ENCODE measurements around the gene ZFR2.
"Not testable (repeated sequence)": the region's sequence is repeated elsewhere in the genome, so short reads cannot be mapped to it uniquely, and the experiment has no call there.

Gene ZFR2

DNA sequence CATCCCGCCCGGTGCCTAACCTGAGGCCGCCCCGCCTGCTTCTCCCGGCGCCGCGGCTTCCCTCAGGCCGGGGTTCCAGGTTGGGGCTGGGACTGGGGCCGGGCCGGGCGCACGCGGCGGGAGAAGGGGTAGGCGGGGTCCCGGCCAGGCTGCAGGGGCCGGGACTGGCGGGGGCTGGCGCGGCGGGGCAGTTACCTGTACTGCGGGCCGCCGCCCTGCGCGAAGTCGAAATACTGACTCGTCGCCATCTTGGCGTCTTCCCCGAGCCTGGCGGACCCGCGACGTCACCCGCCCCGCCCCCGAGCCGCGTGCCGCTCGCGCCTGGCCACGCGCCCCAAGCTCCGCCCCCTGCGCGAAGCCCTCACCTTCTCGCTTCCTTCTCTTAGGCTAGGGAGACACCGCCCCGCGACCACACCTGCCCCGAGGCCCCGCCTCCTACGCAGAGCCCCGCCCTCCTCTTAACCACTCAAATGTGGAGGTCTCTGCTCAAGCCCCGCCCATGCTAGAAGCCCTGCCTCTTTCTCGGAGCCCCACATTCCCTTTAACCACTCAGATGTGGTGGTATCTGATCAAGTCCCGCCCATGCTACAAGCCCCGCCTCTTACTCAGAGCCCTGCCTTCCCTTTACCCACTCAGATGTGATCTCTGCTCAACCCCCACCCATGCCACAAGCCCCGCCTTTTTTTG, at the start of gene ZFR2:
ZFR2 (minus strand) TSS at position 269 of the 687 bp plus-strand sequence; CDS start at position 248, 21 bp downstream.
- no peak for DNase-seq

DNA sequence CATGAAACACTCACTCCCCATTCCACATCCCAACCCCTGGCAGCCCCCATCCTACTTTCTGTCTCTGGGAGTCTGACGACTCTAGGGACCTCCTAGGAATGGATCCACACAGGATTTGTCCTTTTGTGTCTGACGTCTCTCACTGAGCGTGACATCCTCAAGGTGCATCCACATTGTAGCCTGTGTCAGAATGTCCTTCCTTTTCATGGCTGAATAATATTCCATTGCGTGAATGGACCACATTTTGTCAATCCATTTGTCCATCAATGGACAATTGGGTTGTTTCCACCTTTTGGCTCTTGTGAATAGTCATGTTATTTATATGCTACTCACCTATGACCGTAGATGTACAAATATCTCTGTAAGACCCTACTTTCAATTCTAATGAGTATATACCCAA, 47.2 kb upstream of the ZFR2 start:
- DNase-seq: no peak

DNA sequence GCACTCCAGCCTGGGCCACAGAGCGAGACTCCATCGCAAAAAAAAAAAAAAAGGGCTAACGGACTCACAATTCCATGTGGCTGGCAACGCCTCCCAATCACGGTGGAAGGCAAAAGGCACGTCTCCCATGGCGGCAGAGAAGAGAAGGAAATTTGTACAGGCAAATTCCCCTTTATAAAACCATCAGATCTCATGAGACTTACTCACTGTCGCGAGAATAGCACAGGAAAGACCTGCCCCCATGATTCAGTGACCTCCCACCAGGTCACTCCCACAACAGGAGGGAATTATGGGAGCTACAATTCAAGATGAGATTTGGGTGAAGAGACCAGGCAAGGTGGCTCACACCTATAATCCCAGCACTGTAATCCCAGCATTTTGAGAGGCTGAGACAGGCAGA, 45.4 kb upstream of the ZFR2 start:
- no peak for DNase-seq

- no peak for DNase-seq
These were observed 41.3 kb upstream of the ZFR2 start for GRCh38 chr19:3910105-3910504.

GRCh38 chr19:3908266-3909054, 39.6 kb upstream of the ZFR2 start:
- no peak for DNase-seq

- DNase-seq: no peak
These were observed 38.9 kb upstream of the ZFR2 start for GRCh38 chr19:3907626-3908265.

DNA sequence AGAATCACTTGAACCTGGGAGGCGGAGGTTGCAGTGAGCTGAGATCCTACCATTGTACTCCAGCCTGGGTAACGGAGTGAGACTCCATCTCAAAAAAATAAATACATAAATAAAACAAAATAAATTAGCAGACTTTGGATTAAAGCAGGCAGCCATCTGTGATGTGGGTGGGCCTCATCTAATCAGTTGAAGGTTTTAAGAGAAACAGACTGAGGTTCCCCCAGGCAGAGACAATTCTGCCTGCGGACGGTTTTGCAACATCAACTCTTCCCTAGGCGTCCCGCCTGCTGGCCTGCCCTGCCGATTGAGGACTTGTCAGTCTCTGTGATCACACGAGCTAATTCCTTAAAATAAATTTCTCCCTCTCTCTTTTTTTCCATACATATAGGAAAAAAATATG, 35.4 kb upstream of the ZFR2 start:
- DNase-seq: no peak

DNA sequence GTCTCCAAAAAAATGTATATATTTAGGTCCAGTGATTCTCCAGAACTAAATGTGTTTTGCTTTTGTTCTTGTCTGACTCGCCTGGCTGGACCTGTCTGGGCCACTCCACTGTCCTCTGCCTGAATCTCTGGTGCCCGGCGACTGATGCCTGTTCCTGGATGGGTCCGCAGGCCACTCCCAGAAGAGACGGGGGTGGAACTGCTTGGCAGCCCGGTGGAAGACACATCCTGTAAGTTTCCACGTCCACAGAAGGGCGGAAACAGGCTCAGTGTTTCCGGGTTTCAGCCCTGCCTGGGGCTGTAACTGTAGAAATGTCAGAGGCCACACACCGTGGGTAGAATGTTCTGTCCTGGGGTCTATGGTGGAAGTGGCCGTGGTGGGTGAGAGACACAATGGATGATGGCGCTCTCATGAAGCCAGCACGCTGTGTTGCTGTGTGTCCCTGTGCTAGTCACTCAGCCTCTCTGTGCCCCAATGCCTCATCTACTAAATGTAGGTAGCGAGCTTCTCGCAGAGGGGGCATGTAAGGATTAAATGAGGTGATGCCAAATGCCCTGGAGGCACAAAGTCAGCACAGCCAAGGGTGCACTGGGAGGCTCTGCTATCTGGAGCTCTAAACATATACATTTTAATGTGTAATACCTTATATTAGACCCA, 33.6 kb upstream of the ZFR2 start:
- DNase-seq: no peak

DNA sequence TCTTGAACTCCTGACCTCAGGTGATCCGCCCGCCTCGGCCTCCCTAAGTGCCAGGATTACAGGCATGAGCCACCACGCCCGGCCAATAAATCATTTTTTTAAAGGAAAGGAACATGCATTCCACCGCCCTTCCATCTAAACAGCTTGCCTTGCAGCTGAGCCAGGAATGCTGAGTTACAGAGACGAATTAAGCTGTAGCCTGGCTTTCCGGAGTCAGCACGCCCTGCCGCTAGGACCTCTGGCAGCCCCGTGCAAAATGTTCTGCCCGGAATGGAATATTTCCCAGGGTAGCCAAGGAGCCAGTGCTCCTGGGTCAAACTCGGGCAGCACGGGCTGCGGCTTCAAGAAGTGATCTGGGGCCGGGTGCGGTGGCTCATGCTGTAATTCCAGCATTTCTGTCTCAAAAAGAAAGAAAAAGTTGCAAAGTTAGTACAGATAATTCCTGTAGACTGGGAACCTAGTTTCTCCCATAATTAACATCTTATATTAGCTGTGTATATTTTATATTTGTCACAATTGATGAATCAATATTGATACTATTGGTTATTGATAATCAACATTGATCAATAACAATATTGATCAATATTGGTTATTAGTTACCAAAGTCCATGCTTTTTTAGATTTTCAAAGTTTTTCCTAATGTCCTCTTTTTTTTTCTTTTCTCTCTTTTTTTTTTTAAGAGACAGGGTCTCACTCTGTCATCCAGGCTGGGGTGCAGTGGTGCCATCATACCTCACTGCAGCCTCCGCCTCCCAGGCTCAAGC, 30.9 kb upstream of the ZFR2 start:
- no peak for DNase-seq

DNA sequence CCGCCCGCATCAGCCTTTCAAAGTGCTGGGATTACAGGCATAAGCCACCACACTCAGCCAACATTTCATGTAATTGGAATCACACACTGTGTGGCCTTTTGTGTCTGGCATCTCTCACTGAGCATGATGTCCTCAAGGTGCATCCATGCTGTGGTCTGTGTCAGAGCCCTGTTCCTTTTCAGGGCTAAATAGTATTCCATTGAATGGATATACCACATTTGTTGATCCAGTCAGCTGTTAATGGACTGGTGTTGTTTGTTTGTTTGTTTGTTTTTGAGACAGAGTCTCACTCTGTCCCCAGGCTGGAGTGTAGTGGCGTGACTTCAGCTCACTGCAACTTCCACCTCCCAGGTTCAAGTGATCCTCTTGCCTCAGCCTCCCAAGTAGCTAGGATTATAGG, 29.6 kb upstream of the ZFR2 start:
- DNase-seq: no peak

DNA sequence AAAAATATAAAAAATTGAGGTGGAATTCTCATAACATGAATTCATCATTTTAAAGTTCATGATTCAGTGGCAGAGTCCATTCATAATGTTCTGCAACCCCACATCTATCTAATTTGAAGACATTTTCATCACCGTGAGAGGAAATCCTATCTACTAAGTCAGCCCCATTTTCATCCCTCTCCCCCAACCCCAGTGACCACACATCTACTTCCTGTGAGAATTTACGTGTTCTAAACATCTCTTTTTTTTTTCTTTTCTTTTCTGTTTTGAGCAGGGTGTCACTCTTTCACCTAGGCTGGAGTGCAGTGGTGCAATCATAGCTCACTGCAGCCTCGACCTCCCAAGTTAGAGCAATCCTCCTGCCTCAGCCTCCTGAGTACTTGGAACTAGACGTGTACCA, 29.1 kb upstream of the ZFR2 start:
- no peak for DNase-seq

- no peak for DNase-seq
These were observed 26.9 kb upstream of the ZFR2 start for GRCh38 chr19:3895788-3896187.

GRCh38 chr19:3894959-3895358, 26.1 kb upstream of the ZFR2 start:
- DNase-seq: not testable (repeated sequence)

DNA sequence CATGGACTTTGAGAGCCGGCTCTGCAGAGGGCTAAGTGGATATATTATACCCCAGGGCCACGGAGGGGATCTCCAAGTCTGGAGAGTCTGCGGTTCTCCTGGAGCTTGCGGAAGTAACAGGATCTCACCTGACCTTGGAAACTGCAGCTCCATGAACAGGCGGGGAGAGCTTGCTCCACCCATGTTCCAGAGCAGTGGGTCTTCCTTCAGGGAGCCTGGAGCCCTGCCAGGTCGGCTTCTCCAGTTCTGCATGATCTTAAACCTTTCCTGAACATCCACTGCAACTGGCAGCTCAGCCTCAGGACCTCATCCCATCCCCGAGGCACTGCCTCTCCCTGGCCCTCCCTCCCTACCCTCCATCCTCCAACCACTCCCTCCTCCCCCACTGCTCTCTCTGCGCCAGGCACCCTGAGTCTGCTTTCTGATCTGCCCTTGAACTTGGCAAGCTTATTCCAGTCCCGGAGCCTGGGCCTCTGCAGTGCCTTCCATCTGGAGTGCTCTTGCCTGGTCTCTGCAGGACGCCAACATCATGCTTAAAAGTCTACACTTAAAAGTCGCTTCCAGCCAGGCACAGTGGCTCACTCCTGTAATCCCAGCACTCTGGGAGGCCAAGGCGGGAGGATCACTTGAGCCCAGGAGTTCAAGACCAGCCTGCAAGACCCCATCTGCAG, 24.8 kb upstream of the ZFR2 start:
- no peak for DNase-seq

DNA sequence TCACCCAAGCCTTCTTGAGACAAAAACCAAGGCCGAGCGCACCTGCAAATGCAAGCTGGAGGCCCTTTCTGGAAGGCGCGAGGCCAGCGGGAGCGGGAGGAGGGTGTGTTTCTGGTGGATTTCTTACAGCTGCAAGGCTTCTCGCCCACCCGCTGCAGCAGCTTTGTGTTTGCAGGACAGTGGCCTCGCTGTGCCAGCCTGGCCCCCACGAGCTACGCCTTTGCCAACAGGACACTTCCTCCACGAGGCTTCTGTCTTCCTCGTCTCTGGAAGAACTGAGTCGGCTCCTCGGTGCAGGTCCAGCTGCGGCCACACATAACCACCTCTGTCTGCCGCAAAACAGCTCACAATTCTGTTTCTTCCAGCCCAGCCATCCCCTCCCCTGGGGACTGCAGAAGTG, 21.8 kb upstream of the ZFR2 start:
- DNase-seq: no peak

DNA sequence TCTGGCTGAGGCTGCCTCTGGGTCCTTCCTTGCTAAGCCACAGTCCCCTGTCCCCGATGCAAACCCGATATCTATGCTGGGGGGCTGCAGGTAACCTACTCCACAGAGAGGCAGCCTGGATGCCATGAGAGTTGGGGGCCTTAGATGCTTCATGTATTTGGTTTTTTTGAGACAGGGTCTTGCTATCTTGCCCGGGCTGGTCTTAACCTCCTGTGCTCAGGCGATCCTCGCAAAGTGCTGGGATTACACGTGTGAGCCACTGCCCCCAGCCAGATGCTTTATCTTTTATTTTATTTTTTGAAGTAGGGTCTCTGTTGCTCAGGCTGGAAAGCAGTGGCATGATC, 13.2 kb upstream of the ZFR2 start:
- no peak for DNase-seq

DNA sequence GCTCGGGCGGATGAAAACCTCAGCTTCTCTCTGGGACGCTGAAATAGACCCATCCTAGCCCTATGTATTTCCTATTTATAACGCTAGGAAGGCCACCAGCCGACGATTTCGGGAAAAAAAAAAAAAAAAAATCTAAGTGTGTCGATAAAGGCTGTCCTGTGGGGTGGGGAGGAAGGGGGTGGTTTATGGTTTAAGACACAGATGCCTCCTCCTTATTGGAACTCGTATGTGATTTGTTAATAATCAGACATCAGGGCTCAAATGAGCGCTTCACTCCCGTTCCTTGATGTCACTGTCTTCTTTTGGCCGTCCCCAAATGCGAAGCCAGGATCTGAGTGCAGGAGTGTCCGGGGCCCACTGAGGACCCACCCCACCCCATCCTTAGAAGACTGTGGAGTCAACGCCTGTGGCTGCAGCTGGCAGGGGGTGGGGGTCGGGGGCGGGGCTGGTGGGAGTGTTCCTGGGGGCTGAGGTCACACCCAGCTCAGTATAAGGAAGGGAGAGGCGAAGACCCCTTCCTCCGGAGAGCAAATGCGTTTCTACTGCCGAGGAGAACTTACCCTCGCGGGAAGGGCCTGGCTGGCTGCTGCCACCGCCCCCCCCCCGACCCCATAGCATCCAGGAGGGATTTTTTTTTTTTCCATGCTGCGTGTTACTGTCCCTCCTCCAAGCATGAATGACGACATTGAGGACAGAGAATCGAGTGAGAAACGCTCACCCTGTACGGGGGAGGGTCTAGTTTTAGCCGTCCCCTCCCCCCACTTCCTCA, 12.6 kb upstream of the ZFR2 start:
- DNase-seq: no peak

- no peak for DNase-seq
These were observed 11.8 kb upstream of the ZFR2 start, which contains the start of gene ATCAY for GRCh38 chr19:3880471-3881271. Gene ATCAY, plus strand, starts transcription at chr19:3880685. Its CDS starts 5,083 bp downstream, at chr19:3885768.

DNA sequence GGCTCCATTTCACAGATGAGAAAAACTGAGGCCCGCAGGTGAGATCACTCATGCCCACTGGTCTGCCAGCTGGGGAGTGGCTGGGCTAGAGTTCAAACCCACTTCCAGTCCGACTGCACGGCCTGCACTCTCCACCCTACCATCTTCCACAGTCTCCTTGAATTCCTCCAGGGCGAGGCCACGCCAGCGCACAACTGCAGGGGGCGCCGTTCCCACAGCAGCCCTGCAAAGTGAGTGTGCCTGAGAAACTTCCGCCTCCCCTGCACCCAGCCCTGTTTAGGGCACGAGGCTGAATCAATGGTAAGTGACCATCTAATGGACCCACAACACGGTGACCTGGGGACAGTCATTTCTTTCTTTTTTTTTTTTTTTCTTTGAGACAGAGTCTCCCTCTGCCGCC, 10.8 kb upstream of the ZFR2 start:
- no peak for DNase-seq

- not testable (repeated sequence) for DNase-seq
These were observed 5.9 kb upstream of the ZFR2 start for GRCh38 chr19:3874695-3875094.

DNA sequence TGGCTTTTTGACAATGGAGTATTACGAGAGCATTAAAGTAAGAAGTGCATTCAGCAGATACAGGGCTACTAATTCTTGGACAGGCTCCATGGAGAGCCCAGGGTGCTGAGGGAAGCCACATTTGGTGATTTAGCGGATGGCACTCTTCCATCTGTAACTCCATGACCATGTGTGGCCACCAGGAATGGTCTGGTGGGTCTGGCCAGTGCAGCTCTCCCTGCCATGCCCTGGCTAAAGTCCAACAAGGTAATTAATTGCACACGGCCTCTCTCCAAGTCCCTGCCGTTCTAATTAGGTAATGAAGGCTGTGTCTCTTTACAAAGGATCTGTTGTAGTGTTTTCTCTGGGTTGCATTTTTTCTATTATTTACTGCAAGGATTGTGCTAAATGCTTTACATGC, 4.3 kb upstream of the ZFR2 start:
- DNase-seq: no peak
